ENCODE data around the gene BAHCC1. TPM values are rescaled to one million over a fixed set of nuclear protein-coding genes. Genes with fewer than 3 reads are reported as not detected.

The BAHCC1 gene
- total RNA-seq, 1 experiment from 2014 or later: 3.1 TPM

DNA sequence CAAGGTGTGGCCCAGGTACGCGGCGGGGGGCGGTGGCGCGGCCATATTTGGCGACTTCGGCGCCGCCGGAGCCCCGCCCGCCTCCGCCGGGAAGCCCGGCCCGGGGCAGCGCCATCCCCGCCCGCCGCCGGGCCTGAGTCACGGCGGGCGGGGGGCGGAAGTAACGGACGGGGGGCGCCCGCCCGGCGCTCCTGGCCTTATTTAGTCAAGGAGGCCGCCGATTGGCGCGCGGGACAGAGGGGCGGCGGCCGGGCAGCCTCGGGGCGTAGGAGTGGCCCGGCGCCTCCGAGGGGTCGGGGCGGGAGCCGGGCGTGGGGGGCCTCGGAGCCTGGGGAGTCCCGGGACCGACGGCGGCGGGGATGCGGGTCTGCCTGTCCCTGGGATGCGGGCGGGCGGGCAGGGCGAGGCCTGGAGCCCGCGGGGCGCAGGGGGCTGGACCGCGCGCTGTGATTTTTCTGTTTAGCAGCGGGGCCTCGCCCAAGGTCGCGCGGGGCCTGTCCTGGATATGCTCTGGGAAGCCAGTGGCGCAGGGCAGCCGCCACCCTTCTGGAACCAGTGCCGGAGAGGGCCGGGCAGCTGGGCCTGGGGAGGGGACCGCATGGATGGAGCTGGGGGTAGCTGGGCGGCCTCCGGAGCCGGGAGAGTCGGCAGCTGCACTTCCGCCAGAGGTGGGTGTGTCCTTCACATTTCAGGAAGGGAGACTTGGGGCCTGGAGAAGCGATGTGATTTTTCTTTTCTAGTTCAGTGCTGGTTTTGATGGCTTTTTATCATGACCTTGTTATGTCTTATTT is 119.7 kb downstream of the BAHCC1 start:
- Histone ChIP-seq H2BK20ac (ENCODE audit: low read depth, low read length, poor library complexity, severe bottlenecking) (no peak overlapping the region), H3K79me1 (ENCODE audit: insufficient read depth, low read depth, low read length, poor library complexity, severe bottlenecking) (peaks cover 2% of the 10 kb centered on the region), H2BK5ac (ENCODE audit: insufficient read length, low read length) (no peak overlapping the region), H3K9me3 (ENCODE audit: control insufficient read depth, low read depth, low read length) (no peaks in the 10 kb centered on the region), H3K56ac (ENCODE audit: insufficient read length, low read depth, low read length) (no peak overlapping the region), H3K27me3 (ENCODE audit: insufficient read depth, low read length) (no peaks in the 10 kb centered on the region; the same call in 1 of the 2 replicates), H4K91ac (ENCODE audit: insufficient read length, low read depth, low read length) (no peak overlapping the region), H4K8ac (replicated peaks; ENCODE audit: insufficient read length, low read depth, low read length) (no peak overlapping the region), H2BK15ac (ENCODE audit: low read depth, low read length) (no peak overlapping the region), H3K14ac (ENCODE audit: insufficient read depth, low read length) (peak overlapping the region; percentile 88; the same call in 1 of the 2 replicates), H2BK12ac (ENCODE audit: insufficient read length, low read depth, low read length) (no peak overlapping the region), H3K4me1 (ENCODE audit: insufficient read depth, low read length) (peaks cover 4% of the 10 kb centered on the region; the same call in 1 of the 2 replicates), H2BK120ac (ENCODE audit: low read depth, low read length, poor library complexity, severe bottlenecking) (peak overlapping the region; percentile 10), H2AK5ac (ENCODE audit: insufficient read length, low read length) (no peak overlapping the region), H3T11ph (ENCODE audit: low read length) (no peak overlapping the region), H3K27ac (ENCODE audit: insufficient read length, low read depth, low read length) (no peak overlapping the region), H2AFZ (ENCODE audit: low read length) (no peak overlapping the region), H3K23me2 (ENCODE audit: insufficient read length, low read depth, low read length, poor library complexity, severe bottlenecking) (peaks cover 48% of the 10 kb centered on the region), H3K79me2 (ENCODE audit: insufficient read depth, low read length) (peaks cover 25% of the 10 kb centered on the region; the same call in 1 of the 2 replicates), H4K5ac (ENCODE audit: insufficient read length, low read depth, low read length) (no peak overlapping the region), H3K18ac (ENCODE audit: insufficient read length, low read depth, low read length) (peak overlapping the region; percentile 95), H3K4ac (ENCODE audit: low read depth, low read length) (no peak overlapping the region; the same call in 1 of the 2 replicates), H3K23ac (ENCODE audit: insufficient read length, low read depth, low read length) (no peak overlapping the region), H3K4me2 (ENCODE audit: insufficient read depth, insufficient read length, low read length) (peak overlapping the region; percentile 79), H3K9ac (ENCODE audit: extremely low read depth, insufficient read length, low read length) (peak overlapping the region; percentile 55), H4K20me1 (ENCODE audit: control insufficient read depth, insufficient read depth, insufficient read length) (no peaks in the 10 kb centered on the region)
- H3K27me3 Mint-ChIP-seq (ENCODE audit: low read depth): peaks cover 18% of the 10 kb centered on the region
- no peak overlapping the region for H3K27ac Mint-ChIP-seq
- peaks cover 7 to 19% of the 10 kb centered on the region in 2 experiments; a peak in 4 of 5 replicates for H3K9me3 Mint-ChIP-seq
- H3K36me3 Mint-ChIP-seq (ENCODE audit: insufficient read depth in 1 of 3, low read depth in 3 of 3): peaks cover 23 to 28% (median 24%) of the 10 kb centered on the region in 3 experiments
- no CpG with 5 or more reads among the region's 82 CpGs for WGBS (ENCODE audit: extremely low coverage, insufficient read length, low lambda C conversion rate)
- DNase-seq: peak; percentile 85
- H3K4me1 Mint-ChIP-seq: peaks cover 23 to 34% of the 10 kb centered on the region in 2 experiments
- peak overlapping the region; percentile 80 to 89 for H3K4me3 Mint-ChIP-seq
- TF ChIP-seq, protein P1, sequence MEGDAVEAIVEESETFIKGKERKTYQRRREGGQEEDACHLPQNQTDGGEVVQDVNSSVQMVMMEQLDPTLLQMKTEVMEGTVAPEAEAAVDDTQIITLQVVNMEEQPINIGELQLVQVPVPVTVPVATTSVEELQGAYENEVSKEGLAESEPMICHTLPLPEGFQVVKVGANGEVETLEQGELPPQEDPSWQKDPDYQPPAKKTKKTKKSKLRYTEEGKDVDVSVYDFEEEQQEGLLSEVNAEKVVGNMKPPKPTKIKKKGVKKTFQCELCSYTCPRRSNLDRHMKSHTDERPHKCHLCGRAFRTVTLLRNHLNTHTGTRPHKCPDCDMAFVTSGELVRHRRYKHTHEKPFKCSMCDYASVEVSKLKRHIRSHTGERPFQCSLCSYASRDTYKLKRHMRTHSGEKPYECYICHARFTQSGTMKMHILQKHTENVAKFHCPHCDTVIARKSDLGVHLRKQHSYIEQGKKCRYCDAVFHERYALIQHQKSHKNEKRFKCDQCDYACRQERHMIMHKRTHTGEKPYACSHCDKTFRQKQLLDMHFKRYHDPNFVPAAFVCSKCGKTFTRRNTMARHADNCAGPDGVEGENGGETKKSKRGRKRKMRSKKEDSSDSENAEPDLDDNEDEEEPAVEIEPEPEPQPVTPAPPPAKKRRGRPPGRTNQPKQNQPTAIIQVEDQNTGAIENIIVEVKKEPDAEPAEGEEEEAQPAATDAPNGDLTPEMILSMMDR (conservative IDR thresholded peaks at IDR 0.05): no peak
